NB4 (cell line): ENCODE measurements around the gene FASTK.
"Not testable (repeated sequence)": the region's sequence is repeated elsewhere in the genome, so short reads cannot be mapped to it uniquely, and the experiment has no call there.

Source experiments
- DNase-seq: peaks from one replicate; pipeline ENCODE4 v3.0.0; 2010; ENCODE audit warnings: low read depth
- H3K4me3 ChIP-seq: one replicate; pipeline ENCODE4 v1.5.1; 2011; ENCODE audit warnings: mild to moderate bottlenecking, low read depth, low read length, moderate library complexity
- CTCF ChIP-seq: IDR thresholded peaks from one replicate; pipeline ENCODE4 v1.5.1; 2012; ENCODE audit warnings: low read depth, low read length
- MAX ChIP-seq: IDR thresholded peaks from 2 replicates; pipeline ENCODE4 v1.6.1; 2011; ENCODE audit warnings: low read depth, low read length
- MYC ChIP-seq: IDR thresholded peaks from 2 replicates; pipeline ENCODE4 v1.6.1; 2011; ENCODE audit warnings: low read depth, low read length
- POLR2A ChIP-seq: IDR thresholded peaks from 2 replicates; pipeline ENCODE4 v1.6.1; 2011; ENCODE audit warnings: mild to moderate bottlenecking; ENCODE audit not compliant: insufficient read length; ENCODE audit errors: extremely low read depth

FASTK gene

DNA sequence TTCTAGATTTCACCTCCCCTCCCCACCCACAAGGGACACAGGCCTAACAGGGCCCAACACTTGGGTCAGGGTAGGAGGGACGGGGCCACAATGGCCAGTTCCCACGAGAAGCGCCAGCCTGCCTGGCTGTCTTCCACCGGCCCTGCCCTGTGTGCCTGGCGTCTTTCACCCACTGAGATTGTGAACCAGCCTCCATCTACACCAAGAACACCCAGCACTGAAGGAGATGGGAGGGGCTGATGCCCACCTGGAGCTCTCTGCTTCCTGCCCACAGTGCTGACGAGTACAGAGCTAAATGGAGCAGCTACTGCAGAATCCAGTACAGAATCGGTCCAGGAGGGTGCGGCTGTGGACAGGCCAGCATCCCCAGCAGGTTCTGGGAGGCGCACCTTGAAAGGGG, 34.6 kb downstream of the FASTK start:
- TF ChIP-seq CTCF (no peak), MYC (no peak), MAX (no peak), POLR2A (no peak)
- no peak for DNase-seq

GRCh38 chr7:151045262-151045661, 35.3 kb downstream of the FASTK start:
- DNase-seq: no peak
- H3K4me3 ChIP-seq: no peak overlapping the region
- TF ChIP-seq MYC: no peak
- TF ChIP-seq MAX: no peak
- no peak for TF ChIP-seq CTCF
- no peak for TF ChIP-seq POLR2A

More for the DNA sequence above, 34.6 kb downstream of the FASTK start:
- H3K4me3 ChIP-seq: no peak overlapping the region

GRCh38 chr7:151043959-151044358, 36.6 kb downstream of the FASTK start:
- H3K4me3 ChIP-seq: no peak overlapping the region
- DNase-seq: no peak
- TF ChIP-seq POLR2A: no peak
- no peak for TF ChIP-seq CTCF
- TF ChIP-seq MYC: no peak
- no peak for TF ChIP-seq MAX

DNA sequence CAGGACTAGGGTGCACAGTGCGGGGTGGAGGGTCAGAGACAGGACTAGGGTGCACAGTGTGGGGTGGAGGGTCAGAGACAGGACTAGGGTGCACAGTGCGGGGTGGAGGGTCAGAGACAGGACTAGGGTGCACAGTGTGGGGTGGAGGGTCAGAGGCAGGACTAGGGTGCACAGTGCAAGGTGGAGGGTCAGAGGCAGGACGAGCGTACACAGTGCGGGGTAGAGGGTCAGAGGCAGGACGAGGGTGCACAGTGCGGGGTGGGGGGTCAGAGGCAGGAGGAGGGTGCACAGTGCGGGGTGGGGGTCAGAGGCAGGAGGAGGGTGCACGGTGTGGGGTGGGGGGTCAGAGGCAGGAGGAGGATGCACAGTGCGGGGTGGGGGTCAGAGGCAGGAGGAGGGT, 37.2 kb downstream of the FASTK start:
- DNase-seq, H3K4me3 ChIP-seq: not testable (repeated sequence)

GRCh38 chr7:151040616-151041375, 39.8 kb downstream of the FASTK start:
- TF ChIP-seq POLR2A: no peak
- no peak for TF ChIP-seq MAX
- no peak for TF ChIP-seq MYC
- no peak for TF ChIP-seq CTCF
- no peak for DNase-seq
- H3K4me3 ChIP-seq: no peak overlapping the region

- DNase-seq: peak; percentile 54
- H3K4me3 ChIP-seq: no peak overlapping the region
- TF ChIP-seq POLR2A (no peak), CTCF (no peak), MYC (no peak), MAX (no peak)
These were observed 40.6 kb downstream of the FASTK start for GRCh38 chr7:151039850-151040548.
